KMS-11 (cell line): ENCODE results near the gene TPP2.

Source experiments
- H2AFZ ChIP-seq: fragments of 200-600 bp; sonication (generic); 2 replicates; pipeline ENCODE4 v1.6.1; 2016; ENCODE audit warnings: antibody characterized with exemption, mixed run types, low read depth
- H3K27ac ChIP-seq: fragments of 200-600 bp; sonication (generic); 2 replicates; pipeline ENCODE4 v1.6.1; 2016; ENCODE audit warnings: mild to moderate bottlenecking, mixed run types
- H3K27me3 ChIP-seq: fragments of 200-600 bp; sonication (generic); 2 replicates; pipeline ENCODE4 v1.6.1; 2017; ENCODE audit warnings: mild to moderate bottlenecking, low read depth, mixed run types, moderate library complexity; ENCODE audit not compliant: insufficient read depth
- H3K36me3 ChIP-seq: fragments of 200-600 bp; sonication (generic); 2 replicates; pipeline ENCODE4 v1.6.1; 2017; ENCODE audit warnings: mild to moderate bottlenecking, mixed run types; ENCODE audit not compliant: insufficient read depth
- H3K4me1 ChIP-seq: fragments of 200-600 bp; sonication (generic); 2 replicates; pipeline ENCODE4 v1.6.1; 2016; ENCODE audit warnings: mild to moderate bottlenecking, low read depth, mixed run types; ENCODE audit not compliant: poor library complexity, severe bottlenecking
- H3K4me2 ChIP-seq: fragments of 200-600 bp; sonication (generic); 2 replicates; pipeline ENCODE4 v1.7.0; 2016; ENCODE audit warnings: mild to moderate bottlenecking, mixed run types
- H3K4me3 ChIP-seq: fragments of 200-600 bp; sonication (generic); IDR thresholded peaks from 2 replicates; pipeline ENCODE4 v1.6.1; 2017; ENCODE audit warnings: low read depth, low read length, mixed read lengths; ENCODE audit not compliant: insufficient read depth
- H3K79me2 ChIP-seq: fragments of 200-600 bp; sonication (generic); 2 replicates; pipeline ENCODE4 v1.6.1; 2016; ENCODE audit warnings: low read depth, mixed run types; ENCODE audit not compliant: insufficient read depth
- H3K9ac ChIP-seq: fragments of 200-600 bp; sonication (generic); 2 replicates; pipeline ENCODE4 v1.6.1; 2016; ENCODE audit warnings: mild to moderate bottlenecking, mixed run types
- H4K20me1 ChIP-seq: fragments of 200-600 bp; sonication (generic); 2 replicates; pipeline ENCODE4 v1.6.1; 2016; ENCODE audit warnings: mild to moderate bottlenecking, mixed run types; ENCODE audit not compliant: insufficient read depth
- TF ChIP-seq, protein P1 (sequence below): fragments of 200-600 bp; sonication (generic); conservative IDR thresholded peaks from 2 replicates; pipeline ENCODE4 v1.6.1; 2017; ENCODE audit warnings: low read depth, mild to moderate bottlenecking, antibody characterized with exemption, low read length, moderate library complexity, mixed read lengths

Gene TPP2

DNA sequence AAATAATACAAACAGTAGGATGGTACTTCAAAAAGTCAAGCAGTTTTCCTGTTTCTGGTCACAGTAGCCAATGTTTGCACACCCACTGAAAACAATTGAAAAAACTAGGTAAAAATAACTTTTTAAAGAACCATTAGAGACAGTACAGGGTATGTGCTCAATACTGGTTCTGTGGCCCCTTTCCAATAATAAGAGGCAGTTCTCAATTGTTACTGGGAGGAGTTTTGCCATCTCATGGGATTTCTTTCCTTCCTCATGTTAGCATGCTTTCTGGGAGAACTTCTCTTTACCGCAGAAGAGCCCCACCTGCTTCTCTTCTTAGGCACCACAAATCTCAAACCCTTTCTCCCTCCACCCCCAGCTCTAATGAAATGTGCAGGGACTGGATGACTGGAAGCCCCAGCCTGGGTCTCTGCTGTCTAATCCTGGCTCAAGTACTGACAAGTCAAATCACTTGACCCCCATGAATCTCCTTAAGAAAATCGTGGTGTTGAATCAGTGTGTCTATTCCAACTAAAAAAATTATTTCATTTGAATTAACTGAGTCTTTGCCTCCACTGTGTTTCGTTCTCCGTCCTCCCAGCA lies 83.4 kb downstream of the TPP2 start:
- Histone ChIP-seq H2AFZ (no peak overlapping the region), H4K20me1 (no peaks in the 10 kb centered on the region), H3K4me3 (no peak overlapping the region), H3K36me3 (no peaks in the 10 kb centered on the region), H3K27ac (no peak overlapping the region), H3K4me1 (no peaks in the 10 kb centered on the region), H3K27me3 (no peaks in the 10 kb centered on the region), H3K9ac (no peak overlapping the region), H3K79me2 (no peaks in the 10 kb centered on the region), H3K4me2 (no peak overlapping the region)
- TF ChIP-seq, protein P1, sequence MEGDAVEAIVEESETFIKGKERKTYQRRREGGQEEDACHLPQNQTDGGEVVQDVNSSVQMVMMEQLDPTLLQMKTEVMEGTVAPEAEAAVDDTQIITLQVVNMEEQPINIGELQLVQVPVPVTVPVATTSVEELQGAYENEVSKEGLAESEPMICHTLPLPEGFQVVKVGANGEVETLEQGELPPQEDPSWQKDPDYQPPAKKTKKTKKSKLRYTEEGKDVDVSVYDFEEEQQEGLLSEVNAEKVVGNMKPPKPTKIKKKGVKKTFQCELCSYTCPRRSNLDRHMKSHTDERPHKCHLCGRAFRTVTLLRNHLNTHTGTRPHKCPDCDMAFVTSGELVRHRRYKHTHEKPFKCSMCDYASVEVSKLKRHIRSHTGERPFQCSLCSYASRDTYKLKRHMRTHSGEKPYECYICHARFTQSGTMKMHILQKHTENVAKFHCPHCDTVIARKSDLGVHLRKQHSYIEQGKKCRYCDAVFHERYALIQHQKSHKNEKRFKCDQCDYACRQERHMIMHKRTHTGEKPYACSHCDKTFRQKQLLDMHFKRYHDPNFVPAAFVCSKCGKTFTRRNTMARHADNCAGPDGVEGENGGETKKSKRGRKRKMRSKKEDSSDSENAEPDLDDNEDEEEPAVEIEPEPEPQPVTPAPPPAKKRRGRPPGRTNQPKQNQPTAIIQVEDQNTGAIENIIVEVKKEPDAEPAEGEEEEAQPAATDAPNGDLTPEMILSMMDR, result no peak

DNA sequence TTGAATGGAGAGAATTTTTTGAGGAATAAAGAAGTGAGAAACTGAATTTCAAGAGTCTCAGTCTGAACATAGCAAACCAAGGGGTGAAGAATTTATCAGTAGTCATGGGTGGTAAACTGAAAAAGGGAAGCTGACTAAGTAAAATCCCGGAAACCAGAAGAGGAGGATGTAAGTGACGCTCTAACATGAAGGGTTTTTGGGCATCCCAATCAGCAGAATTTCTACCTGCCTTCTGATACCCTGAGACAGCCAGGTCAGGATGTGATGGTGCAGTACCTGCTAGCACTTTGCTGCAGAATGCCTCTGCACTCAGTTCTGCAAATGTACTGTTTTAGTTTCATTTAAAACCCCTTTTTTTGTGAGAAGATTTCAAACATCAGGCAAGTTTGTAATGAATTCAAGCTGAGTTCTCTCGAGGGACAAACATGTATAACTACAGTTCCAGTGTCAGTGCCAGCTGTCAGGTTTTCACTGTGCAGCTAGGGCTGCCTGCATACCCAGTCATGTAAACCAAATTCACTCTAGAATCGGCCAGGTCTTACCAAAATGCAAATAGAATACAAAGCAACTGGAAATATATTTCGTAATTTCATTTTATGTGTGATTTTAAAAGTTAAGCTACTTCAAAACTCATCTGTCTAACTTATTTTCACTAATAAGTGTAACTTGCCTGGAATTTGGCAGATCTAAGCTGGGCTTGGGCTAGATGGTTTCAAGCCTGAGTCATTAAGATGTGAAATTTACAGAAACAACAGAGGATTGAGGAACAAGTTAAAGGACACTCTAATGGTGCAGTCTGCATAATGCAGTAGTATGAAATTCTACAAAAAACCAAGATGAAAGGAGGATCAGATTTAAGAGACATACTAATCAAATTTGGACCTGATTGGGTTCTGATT lies 84.3 kb downstream of the TPP2 start:
- Histone ChIP-seq H3K9ac (no peak overlapping the region), H3K4me3 (no peak overlapping the region), H3K4me1 (no peaks in the 10 kb centered on the region), H3K4me2 (no peak overlapping the region), H2AFZ (no peak overlapping the region), H3K79me2 (no peaks in the 10 kb centered on the region), H3K27me3 (no peaks in the 10 kb centered on the region), H4K20me1 (no peaks in the 10 kb centered on the region), H3K27ac (no peak overlapping the region), H3K36me3 (no peaks in the 10 kb centered on the region)
- TF ChIP-seq, protein P1, result no peak

DNA sequence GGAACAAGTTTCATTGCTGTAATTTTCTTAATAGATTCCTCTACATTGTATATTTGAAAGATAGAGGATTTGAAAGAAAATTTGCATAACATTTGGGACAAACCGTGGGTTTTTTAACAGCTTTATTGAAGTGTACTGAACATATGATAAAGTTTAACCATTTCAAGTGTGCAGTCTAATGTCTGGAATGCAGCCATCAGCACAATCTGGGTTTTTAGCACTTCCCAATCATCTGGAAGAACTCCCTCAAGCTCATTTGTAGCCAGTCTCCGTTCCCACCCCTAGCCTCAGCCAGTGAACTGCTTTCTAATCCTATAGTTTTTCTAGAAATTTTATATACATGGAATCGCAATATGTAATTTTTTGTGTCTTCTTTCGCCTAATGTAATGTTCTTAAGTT lies 85.4 kb downstream of the TPP2 start:
- Histone ChIP-seq H3K4me1 (no peaks in the 10 kb centered on the region), H2AFZ (no peak overlapping the region), H3K36me3 (no peaks in the 10 kb centered on the region), H3K9ac (no peak overlapping the region), H3K79me2 (no peaks in the 10 kb centered on the region), H3K4me3 (no peak overlapping the region), H3K4me2 (no peak overlapping the region), H3K27ac (no peak overlapping the region), H3K27me3 (no peaks in the 10 kb centered on the region), H4K20me1 (no peaks in the 10 kb centered on the region)
- TF ChIP-seq, protein P1, result no peak

DNA sequence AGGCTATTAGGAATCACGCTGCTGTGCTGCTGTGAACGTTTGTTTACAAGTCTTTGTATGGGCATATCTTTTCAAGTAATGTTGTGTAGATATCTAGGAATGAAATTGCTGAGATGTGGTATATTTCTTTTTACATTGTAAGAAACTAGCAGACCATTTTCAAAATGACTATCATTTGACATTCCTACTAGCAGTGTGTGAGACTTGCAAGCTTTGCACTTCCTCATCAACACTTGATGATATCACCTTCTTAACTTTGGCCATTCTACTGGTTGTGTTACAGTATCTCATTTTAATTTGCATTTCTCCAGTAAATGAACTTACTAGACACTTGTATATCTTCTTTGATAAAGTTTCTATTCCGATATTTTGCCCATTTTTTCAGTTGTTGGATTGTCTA lies 85.9 kb downstream of the TPP2 start:
- H3K27ac ChIP-seq, result no peak overlapping the region
- no peak overlapping the region for H3K4me2 ChIP-seq
- no peaks in the 10 kb centered on the region for H3K4me1 ChIP-seq
- TF ChIP-seq, protein P1, result no peak
- H3K9ac ChIP-seq, result no peak overlapping the region
- H2AFZ ChIP-seq, result no peak overlapping the region
- no peaks in the 10 kb centered on the region for H4K20me1 ChIP-seq
- no peaks in the 10 kb centered on the region for H3K36me3 ChIP-seq
- no peak overlapping the region for H3K4me3 ChIP-seq
- no peaks in the 10 kb centered on the region for H3K27me3 ChIP-seq
- H3K79me2 ChIP-seq, result no peaks in the 10 kb centered on the region
